GM19025 (cell line): Measurements from ENCODE around the gene MTRFR.
"Not testable (repeated sequence)": the region's sequence is repeated elsewhere in the genome, so short reads cannot be mapped to it uniquely, and the experiment has no call there.

Experiments
- ATAC-seq: cut with Tn5 transposase; IDR thresholded peaks from one replicate; pipeline ENCODE4 v1.9.1; 2021; ENCODE audit warnings: mild to moderate bottlenecking, low read depth, moderate library complexity; ENCODE audit not compliant: unreplicated experiment

MTRFR gene

GRCh38 chr12:123232807-123233504 is at the start of gene MTRFR, which contains the start of gene MPHOSPH9:
MTRFR (plus strand) TSS chr12:123233436; CDS start chr12:123253675, 20,239 bp downstream.
MPHOSPH9 (minus strand) TSS chr12:123233141; CDS start chr12:123230364, 2,777 bp downstream.
- ATAC-seq, result peak; percentile 85

- no peak for ATAC-seq
Measured at GRCh38 chr12:123187637-123188036, 45.6 kb upstream of the MTRFR start.

- ATAC-seq, result no peak
Measured at GRCh38 chr12:123199936-123200335, 33.3 kb upstream of the MTRFR start.

- no peak for ATAC-seq
Measured at GRCh38 chr12:123200414-123200813, 32.8 kb upstream of the MTRFR start.

GRCh38 chr12:123206794-123207193 is 26.4 kb upstream of the MTRFR start:
- ATAC-seq, result not testable (repeated sequence)

- ATAC-seq, result not testable (repeated sequence)
Measured at GRCh38 chr12:123207815-123208214, 25.4 kb upstream of the MTRFR start.

GRCh38 chr12:123223241-123223668 is 10.0 kb upstream of the MTRFR start:
- no peak for ATAC-seq

GRCh38 chr12:123225443-123225842 is 7.8 kb upstream of the MTRFR start:
- no peak for ATAC-seq

- ATAC-seq, result no peak
Measured at GRCh38 chr12:123227581-123228258, 5.5 kb upstream of the MTRFR start.

GRCh38 chr12:123229051-123229450 is 4.2 kb upstream of the MTRFR start:
- no peak for ATAC-seq

GRCh38 chr12:123231931-123232330 is 1.3 kb upstream of the MTRFR start:
- no peak for ATAC-seq

- ATAC-seq, result no peak
Measured at GRCh38 chr12:123232472-123232806, 797 bp upstream of the MTRFR start.

GRCh38 chr12:123233505-123234308 is 471 bp downstream of the MTRFR start:
- ATAC-seq, result peak; percentile 8

GRCh38 chr12:123237646-123238329 is 4.6 kb downstream of the MTRFR start:
- ATAC-seq, result no peak

- no peak for ATAC-seq
Measured at GRCh38 chr12:123238330-123238682, 5.1 kb downstream of the MTRFR start.

GRCh38 chr12:123238961-123239360 is 5.7 kb downstream of the MTRFR start:
- ATAC-seq, result no peak

- no peak for ATAC-seq
Measured at GRCh38 chr12:123242116-123242904, 9.1 kb downstream of the MTRFR start.

GRCh38 chr12:123243671-123244262 is 10.5 kb downstream of the MTRFR start:
- no peak for ATAC-seq

GRCh38 chr12:123245678-123246077 is 12.4 kb downstream of the MTRFR start:
- no peak for ATAC-seq
